Esophagus muscularis mucosa (tissue), 3 donors: ENCODE data around the gene DLX6.

Experiments used
- POLR2A ChIP-seq: fragments of 450-650 bp; IDR thresholded peaks from one replicate; pipeline ENCODE4 v1.6.1; 2017; ENCODE audit warnings: antibody characterized with exemption, moderate library complexity, mild to moderate bottlenecking, low read depth
- POLR2AphosphoS5 ChIP-seq, 2 donors: sonication (generic); formaldehyde crosslinking; IDR thresholded peaks; one replicate each; pipeline ENCODE4 v1.6.1; 2017; ENCODE audit warnings: antibody characterized with exemption in 2 of 2
- TF ChIP-seq, protein P1 (sequence below), 3 experiments: fragments of 200-600 bp in 2 of 3; fragments of 450-650 bp in 1 of 3; sonication (generic) in 2 of 3; IDR thresholded peaks; one replicate each; pipeline ENCODE4 v1.5.1; 2017 to 2019; ENCODE audit warnings: antibody characterized with exemption in 3 of 3, mild to moderate bottlenecking in 2 of 3, moderate library complexity in 1 of 3

- TF ChIP-seq, protein P1, sequence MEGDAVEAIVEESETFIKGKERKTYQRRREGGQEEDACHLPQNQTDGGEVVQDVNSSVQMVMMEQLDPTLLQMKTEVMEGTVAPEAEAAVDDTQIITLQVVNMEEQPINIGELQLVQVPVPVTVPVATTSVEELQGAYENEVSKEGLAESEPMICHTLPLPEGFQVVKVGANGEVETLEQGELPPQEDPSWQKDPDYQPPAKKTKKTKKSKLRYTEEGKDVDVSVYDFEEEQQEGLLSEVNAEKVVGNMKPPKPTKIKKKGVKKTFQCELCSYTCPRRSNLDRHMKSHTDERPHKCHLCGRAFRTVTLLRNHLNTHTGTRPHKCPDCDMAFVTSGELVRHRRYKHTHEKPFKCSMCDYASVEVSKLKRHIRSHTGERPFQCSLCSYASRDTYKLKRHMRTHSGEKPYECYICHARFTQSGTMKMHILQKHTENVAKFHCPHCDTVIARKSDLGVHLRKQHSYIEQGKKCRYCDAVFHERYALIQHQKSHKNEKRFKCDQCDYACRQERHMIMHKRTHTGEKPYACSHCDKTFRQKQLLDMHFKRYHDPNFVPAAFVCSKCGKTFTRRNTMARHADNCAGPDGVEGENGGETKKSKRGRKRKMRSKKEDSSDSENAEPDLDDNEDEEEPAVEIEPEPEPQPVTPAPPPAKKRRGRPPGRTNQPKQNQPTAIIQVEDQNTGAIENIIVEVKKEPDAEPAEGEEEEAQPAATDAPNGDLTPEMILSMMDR (IDR thresholded peaks at IDR 0.05): no peak
- TF ChIP-seq POLR2AphosphoS5 (IDR thresholded peaks at IDR 0.05) (no peak), POLR2A (no peak)
These were observed 15.8 kb downstream of the DLX6 start for GRCh38 chr7:97020996-97021746.
